Liver (tissue), 9 donors: ENCODE data around the gene ZNF831. TPM values are rescaled to one million over a fixed set of nuclear protein-coding genes. Genes with fewer than 3 reads are reported as not detected.
A peak's percentile ranks its signal among the peaks of the same experiment; 100 is the strongest.

ENCODE experiments used
- DNase-seq: peaks from one replicate; pipeline ENCODE4 v3.0.0-alpha.2; 2017; ENCODE audit warnings: low spot score
- H3K27ac ChIP-seq, 2 donors: one replicate each; pipeline ENCODE4 v1.7.0; 2013; ENCODE audit warnings: inconsistent platforms in 2 of 2, low read length in 2 of 2, control low read depth in 1 of 2, low read depth in 1 of 2, mild to moderate bottlenecking in 1 of 2
- H3K27me3 ChIP-seq, 4 donors: one replicate each; pipeline versions ENCODE4 v1.6.1 to v1.7.0; 2013; ENCODE audit warnings: low read length in 3 of 4, inconsistent platforms in 1 of 4, mild to moderate bottlenecking in 1 of 4, moderate library complexity in 1 of 4; ENCODE audit not compliant: control insufficient read depth in 4 of 4, insufficient read depth in 4 of 4
- H3K36me3 ChIP-seq, 4 donors: one replicate each; pipeline versions ENCODE4 v1.6.1 to v1.7.0; 2013; ENCODE audit warnings: low read length in 3 of 4, mild to moderate bottlenecking in 3 of 4, low read depth in 1 of 4, moderate library complexity in 1 of 4; ENCODE audit not compliant: control insufficient read depth in 4 of 4, insufficient read depth in 3 of 4
- H3K4me1 ChIP-seq, 4 donors: one replicate each; pipeline versions ENCODE4 v1.6.1 to v1.7.0; 2013; ENCODE audit warnings: low read length in 3 of 4, mild to moderate bottlenecking in 3 of 4, moderate library complexity in 1 of 4; ENCODE audit not compliant: control insufficient read depth in 4 of 4, insufficient read depth in 4 of 4
- H3K4me3 ChIP-seq, 3 donors: one replicate each; pipeline versions ENCODE4 v1.6.1 to v1.7.0; 2013; ENCODE audit warnings: low read length in 3 of 3, control low read depth in 1 of 3, low read depth in 1 of 3, mild to moderate bottlenecking in 1 of 3
- H3K9ac ChIP-seq, 2 donors: one replicate each; pipeline ENCODE4 v1.7.0; 2013; ENCODE audit warnings: low read length in 2 of 2, mild to moderate bottlenecking in 2 of 2, moderate library complexity in 2 of 2, control low read depth in 1 of 2, low read depth in 1 of 2
- H3K9me3 ChIP-seq, 4 donors: one replicate each; pipeline versions ENCODE4 v1.6.1 to v1.7.0; 2013; ENCODE audit warnings: low read length in 3 of 4; ENCODE audit not compliant: control insufficient read depth in 4 of 4
- EGR1 ChIP-seq, 2 donors: IDR thresholded peaks; 2 replicates each; pipeline ENCODE4 v1.6.1; 2016 to 2018; ENCODE audit warnings: antibody characterized with exemption in 2 of 2, low read depth in 2 of 2
- GABPA ChIP-seq, 2 donors: IDR thresholded peaks in 1 of 2; conservative IDR thresholded peaks in 1 of 2; 2 replicates each; pipeline ENCODE4 v1.6.1; 2016; ENCODE audit warnings: antibody characterized with exemption in 2 of 2, mild to moderate bottlenecking in 1 of 2, moderate library complexity in 1 of 2
- HNF4A ChIP-seq, 2 donors: conservative IDR thresholded peaks; 2 replicates each; pipeline ENCODE4 v1.6.1; 2016; ENCODE audit warnings: antibody characterized with exemption in 2 of 2, mild to moderate bottlenecking in 2 of 2
- HNF4G ChIP-seq: IDR thresholded peaks from 2 replicates; pipeline ENCODE4 v1.6.1; 2016; ENCODE audit warnings: antibody characterized with exemption
- JUND ChIP-seq, 2 donors: IDR thresholded peaks; 2 replicates each; pipeline ENCODE4 v1.6.1; 2016; ENCODE audit warnings: antibody characterized with exemption in 2 of 2
- NR2F2 ChIP-seq: IDR thresholded peaks from 2 replicates; pipeline ENCODE4 v1.6.1; 2016; ENCODE audit warnings: antibody characterized with exemption
- RXRA ChIP-seq, 2 donors: IDR thresholded peaks; 2 replicates each; pipeline ENCODE4 v1.6.1; 2017 to 2018; ENCODE audit warnings: antibody characterized with exemption in 2 of 2, mild to moderate bottlenecking in 1 of 2
- SP1 ChIP-seq: IDR thresholded peaks from 2 replicates; pipeline ENCODE4 v1.6.1; 2018; ENCODE audit warnings: antibody characterized with exemption, mild to moderate bottlenecking
- TAF1 ChIP-seq: conservative IDR thresholded peaks from 2 replicates; pipeline ENCODE4 v1.6.1; 2016; ENCODE audit warnings: antibody characterized with exemption, mild to moderate bottlenecking
- WGBS: extraction: QIAGEN DNeasy Blood & Tissue Kit; methylation state at CpG from one replicate; pipeline ENCODE4 v1.1.7; 2013; 5-methylcytosine and 5-hydroxymethylcytosine counted together
- polyA plus RNA-seq, 2 donors: library from polyadenylated mRNA; stranded (reverse) in 1 of 2; unstranded in 1 of 2; fragments of 200-250 nt in 1 of 2; fragments of >200 nt in 1 of 2; fragmentation: Nextera tagmentation in 1 of 2; extraction: Ambion mirVana in 1 of 2; gene quantifications; one replicate each; pipeline versions ENCODE4 v1.2.1 to v1.2.3, GENCODE V29; 2013 to 2015
- total RNA-seq, 2 donors: library from RNA; depleted of rRNA; stranded (reverse); fragments of >200 nt; gene quantifications; one replicate each; pipeline ENCODE4 v1.2.3, GENCODE V29; 2014
- TF ChIP-seq, protein P1 (sequence below): IDR thresholded peaks from 2 replicates; pipeline ENCODE4 v1.6.1; 2016; ENCODE audit warnings: antibody characterized with exemption
- TF ChIP-seq, protein P2 (sequence below): fragments of 150-350 bp; IDR thresholded peaks from 2 replicates; pipeline ENCODE4 v1.5.1; 2017; ENCODE audit warnings: improper control_type of control experiment, low read depth, low read length; ENCODE audit not compliant: missing input control
- TF ChIP-seq, protein P3 (sequence below): IDR thresholded peaks from 2 replicates; pipeline ENCODE4 v1.6.1; 2016; ENCODE audit warnings: antibody characterized with exemption
- TF ChIP-seq, protein P4 (sequence below): IDR thresholded peaks from 2 replicates; pipeline ENCODE4 v1.6.1; 2016; ENCODE audit warnings: antibody characterized with exemption
- TF ChIP-seq, protein P5 (sequence below): IDR thresholded peaks from 2 replicates; pipeline ENCODE4 v1.6.1; 2016; ENCODE audit warnings: antibody characterized with exemption, mild to moderate bottlenecking
- donor health status: healthy.
- donor health status: healthy.
- donor health status: healthy.
- donor health status: healthy.
- donor health status: healthy.

ZNF831 gene
- total and polyA plus RNA-seq, 4 donors: 0.06 to 0.75 (median 0.13) TPM

DNA sequence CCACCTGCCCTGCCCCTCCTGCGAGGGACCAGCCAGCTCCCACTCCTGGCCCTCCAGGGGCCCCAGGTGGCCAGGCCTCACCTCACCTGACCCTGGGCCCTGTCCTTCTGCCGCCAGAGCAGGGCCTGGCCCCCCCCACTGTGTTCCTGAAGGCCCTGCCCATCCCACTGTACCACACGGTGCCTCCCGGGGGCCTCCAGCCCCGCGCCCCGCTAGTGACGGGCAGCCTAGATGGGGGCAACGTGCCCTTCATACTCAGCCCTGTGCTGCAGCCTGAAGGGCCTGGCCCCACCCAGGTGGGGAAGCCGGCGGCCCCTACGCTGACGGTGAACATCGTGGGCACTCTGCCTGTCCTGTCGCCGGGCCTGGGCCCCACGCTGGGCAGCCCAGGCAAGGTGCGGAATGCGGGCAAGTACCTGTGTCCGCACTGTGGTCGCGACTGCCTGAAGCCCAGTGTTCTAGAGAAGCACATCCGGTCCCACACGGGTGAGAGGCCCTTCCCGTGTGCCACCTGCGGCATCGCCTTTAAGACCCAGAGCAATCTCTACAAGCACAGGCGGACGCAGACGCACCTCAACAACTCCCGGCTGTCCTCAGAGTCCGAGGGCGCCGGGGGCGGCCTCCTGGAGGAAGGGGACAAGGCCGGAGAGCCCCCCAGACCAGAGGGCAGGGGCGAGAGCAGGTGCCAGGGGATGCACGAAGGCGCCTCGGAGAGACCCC, 27.6 kb downstream of the ZNF831 start:
- 87% methylated on average over 40 of the region's 40 CpGs for WGBS
- DNase-seq: no peak
- TF ChIP-seq, protein P1, sequence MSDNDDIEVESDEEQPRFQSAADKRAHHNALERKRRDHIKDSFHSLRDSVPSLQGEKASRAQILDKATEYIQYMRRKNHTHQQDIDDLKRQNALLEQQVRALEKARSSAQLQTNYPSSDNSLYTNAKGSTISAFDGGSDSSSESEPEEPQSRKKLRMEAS: no peak
- TF ChIP-seq, protein P2, sequence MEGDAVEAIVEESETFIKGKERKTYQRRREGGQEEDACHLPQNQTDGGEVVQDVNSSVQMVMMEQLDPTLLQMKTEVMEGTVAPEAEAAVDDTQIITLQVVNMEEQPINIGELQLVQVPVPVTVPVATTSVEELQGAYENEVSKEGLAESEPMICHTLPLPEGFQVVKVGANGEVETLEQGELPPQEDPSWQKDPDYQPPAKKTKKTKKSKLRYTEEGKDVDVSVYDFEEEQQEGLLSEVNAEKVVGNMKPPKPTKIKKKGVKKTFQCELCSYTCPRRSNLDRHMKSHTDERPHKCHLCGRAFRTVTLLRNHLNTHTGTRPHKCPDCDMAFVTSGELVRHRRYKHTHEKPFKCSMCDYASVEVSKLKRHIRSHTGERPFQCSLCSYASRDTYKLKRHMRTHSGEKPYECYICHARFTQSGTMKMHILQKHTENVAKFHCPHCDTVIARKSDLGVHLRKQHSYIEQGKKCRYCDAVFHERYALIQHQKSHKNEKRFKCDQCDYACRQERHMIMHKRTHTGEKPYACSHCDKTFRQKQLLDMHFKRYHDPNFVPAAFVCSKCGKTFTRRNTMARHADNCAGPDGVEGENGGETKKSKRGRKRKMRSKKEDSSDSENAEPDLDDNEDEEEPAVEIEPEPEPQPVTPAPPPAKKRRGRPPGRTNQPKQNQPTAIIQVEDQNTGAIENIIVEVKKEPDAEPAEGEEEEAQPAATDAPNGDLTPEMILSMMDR: no peak
- no peak for TF ChIP-seq HNF4G
- TF ChIP-seq, protein P3, sequence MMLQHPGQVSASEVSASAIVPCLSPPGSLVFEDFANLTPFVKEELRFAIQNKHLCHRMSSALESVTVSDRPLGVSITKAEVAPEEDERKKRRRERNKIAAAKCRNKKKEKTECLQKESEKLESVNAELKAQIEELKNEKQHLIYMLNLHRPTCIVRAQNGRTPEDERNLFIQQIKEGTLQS: no peak
- TF ChIP-seq TAF1: no peak
- TF ChIP-seq RXRA (IDR thresholded peaks at IDR 0.05): no peak

DNA sequence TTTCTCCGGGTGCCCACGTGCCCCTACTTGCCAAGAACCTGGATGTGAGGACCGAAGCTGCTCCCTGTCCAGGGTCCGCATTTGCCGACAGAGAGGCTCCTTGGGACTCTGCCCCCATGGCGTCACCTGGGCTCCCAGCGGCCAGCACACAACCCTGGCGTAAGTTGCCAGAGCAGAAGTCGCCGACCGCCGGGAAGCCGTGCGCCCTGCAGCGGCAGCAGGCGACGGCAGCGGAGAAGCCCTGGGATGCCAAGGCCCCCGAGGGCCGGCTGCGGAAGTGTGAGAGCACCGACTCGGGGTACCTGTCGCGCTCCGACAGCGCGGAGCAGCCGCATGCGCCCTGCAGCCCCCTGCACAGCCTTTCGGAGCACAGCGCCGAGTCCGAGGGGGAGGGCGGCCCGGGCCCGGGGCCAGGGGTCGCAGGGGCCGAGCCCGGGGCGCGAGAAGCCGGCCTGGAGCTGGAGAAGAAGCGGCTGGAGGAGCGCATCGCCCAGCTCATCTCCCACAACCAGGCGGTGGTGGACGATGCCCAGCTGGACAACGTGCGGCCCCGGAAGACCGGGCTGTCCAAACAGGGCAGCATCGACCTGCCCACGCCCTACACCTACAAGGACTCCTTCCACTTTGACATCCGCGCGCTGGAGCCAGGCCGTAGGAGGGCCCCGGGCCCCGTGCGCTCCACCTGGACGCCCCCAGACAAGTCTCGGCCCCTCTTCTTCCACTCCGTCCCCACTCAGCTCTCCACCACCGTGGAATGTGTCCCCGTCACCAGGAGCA, 28.3 kb downstream of the ZNF831 start:
- H3K9ac ChIP-seq: no peak overlapping the region
- H3K9me3 ChIP-seq: no peaks in the 10 kb centered on the region
- H3K4me1 ChIP-seq: peaks cover 0 to 1% (median 0%) of the 10 kb centered on the region in 4 donors
- peaks cover 0 to 6% (median under 1%) of the 10 kb centered on the region in 4 donors for H3K27me3 ChIP-seq
- no peak overlapping the region for H3K4me3 ChIP-seq
- WGBS: 48% methylated on average over 66 of the region's 66 CpGs
- DNase-seq: peak; percentile 21
- no peak overlapping the region for H3K27ac ChIP-seq
- no peak for TF ChIP-seq TAF1
- no peak for TF ChIP-seq HNF4A (conservative IDR thresholded peaks at IDR 0.05)
- no peak for TF ChIP-seq JUND (IDR thresholded peaks at IDR 0.05)
- TF ChIP-seq SP1: no peak
- no peak for TF ChIP-seq GABPA (IDR thresholded peaks at IDR 0.05 in 1 of 2, conservative IDR thresholded peaks at IDR 0.05 in 1 of 2)
- TF ChIP-seq, protein P4, sequence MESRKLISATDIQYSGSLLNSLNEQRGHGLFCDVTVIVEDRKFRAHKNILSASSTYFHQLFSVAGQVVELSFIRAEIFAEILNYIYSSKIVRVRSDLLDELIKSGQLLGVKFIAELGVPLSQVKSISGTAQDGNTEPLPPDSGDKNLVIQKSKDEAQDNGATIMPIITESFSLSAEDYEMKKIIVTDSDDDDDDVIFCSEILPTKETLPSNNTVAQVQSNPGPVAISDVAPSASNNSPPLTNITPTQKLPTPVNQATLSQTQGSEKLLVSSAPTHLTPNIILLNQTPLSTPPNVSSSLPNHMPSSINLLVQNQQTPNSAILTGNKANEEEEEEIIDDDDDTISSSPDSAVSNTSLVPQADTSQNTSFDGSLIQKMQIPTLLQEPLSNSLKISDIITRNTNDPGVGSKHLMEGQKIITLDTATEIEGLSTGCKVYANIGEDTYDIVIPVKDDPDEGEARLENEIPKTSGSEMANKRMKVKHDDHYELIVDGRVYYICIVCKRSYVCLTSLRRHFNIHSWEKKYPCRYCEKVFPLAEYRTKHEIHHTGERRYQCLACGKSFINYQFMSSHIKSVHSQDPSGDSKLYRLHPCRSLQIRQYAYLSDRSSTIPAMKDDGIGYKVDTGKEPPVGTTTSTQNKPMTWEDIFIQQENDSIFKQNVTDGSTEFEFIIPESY: no peak
- no peaks in the 10 kb centered on the region for H3K36me3 ChIP-seq

More for the DNA sequence above, 27.6 kb downstream of the ZNF831 start:
- H3K4me3 ChIP-seq: no peak overlapping the region
- H3K9ac ChIP-seq: no peak overlapping the region
- H3K27me3 ChIP-seq: peaks cover 0 to 6% (median 1%) of the 10 kb centered on the region in 4 donors
- H3K36me3 ChIP-seq: no peaks in the 10 kb centered on the region
- no peak overlapping the region for H3K27ac ChIP-seq
- H3K9me3 ChIP-seq: no peaks in the 10 kb centered on the region
- peaks cover 0 to 1% (median 0%) of the 10 kb centered on the region in 4 donors for H3K4me1 ChIP-seq

DNA sequence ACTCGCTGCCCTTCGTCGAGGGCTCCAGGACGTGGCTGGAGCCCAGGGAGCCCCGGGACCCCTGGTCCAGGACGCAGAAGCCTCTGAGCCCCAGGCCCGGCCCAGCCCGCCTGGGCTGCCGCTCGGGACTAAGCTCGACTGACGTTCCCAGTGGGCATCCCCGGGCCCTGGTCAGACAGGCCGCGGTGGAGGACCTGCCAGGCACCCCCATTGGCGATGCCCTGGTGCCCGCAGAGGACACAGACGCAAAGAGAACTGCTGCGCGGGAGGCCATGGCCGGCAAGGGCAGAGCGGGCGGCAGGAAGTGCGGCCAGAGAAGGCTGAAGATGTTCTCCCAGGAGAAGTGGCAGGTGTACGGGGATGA, 28.9 kb downstream of the ZNF831 start:
- Histone ChIP-seq H3K9me3 (no peaks in the 10 kb centered on the region), H3K27ac (no peak overlapping the region), H3K27me3 (peaks cover 0 to 6% (median 0%) of the 10 kb centered on the region in 4 donors), H3K4me1 (peaks cover 0 to 1% (median 0%) of the 10 kb centered on the region in 4 donors), H3K36me3 (no peaks in the 10 kb centered on the region), H3K9ac (no peak overlapping the region), H3K4me3 (no peak overlapping the region)
- peak; percentile 23 for DNase-seq
- WGBS: 90% methylated on average over 25 of the region's 25 CpGs
- TF ChIP-seq, protein P5, sequence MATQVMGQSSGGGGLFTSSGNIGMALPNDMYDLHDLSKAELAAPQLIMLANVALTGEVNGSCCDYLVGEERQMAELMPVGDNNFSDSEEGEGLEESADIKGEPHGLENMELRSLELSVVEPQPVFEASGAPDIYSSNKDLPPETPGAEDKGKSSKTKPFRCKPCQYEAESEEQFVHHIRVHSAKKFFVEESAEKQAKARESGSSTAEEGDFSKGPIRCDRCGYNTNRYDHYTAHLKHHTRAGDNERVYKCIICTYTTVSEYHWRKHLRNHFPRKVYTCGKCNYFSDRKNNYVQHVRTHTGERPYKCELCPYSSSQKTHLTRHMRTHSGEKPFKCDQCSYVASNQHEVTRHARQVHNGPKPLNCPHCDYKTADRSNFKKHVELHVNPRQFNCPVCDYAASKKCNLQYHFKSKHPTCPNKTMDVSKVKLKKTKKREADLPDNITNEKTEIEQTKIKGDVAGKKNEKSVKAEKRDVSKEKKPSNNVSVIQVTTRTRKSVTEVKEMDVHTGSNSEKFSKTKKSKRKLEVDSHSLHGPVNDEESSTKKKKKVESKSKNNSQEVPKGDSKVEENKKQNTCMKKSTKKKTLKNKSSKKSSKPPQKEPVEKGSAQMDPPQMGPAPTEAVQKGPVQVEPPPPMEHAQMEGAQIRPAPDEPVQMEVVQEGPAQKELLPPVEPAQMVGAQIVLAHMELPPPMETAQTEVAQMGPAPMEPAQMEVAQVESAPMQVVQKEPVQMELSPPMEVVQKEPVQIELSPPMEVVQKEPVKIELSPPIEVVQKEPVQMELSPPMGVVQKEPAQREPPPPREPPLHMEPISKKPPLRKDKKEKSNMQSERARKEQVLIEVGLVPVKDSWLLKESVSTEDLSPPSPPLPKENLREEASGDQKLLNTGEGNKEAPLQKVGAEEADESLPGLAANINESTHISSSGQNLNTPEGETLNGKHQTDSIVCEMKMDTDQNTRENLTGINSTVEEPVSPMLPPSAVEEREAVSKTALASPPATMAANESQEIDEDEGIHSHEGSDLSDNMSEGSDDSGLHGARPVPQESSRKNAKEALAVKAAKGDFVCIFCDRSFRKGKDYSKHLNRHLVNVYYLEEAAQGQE: no peak
- TF ChIP-seq, protein P4: no peak
- TF ChIP-seq JUND (IDR thresholded peaks at IDR 0.05) (no peak), NR2F2 (no peak), GABPA (IDR thresholded peaks at IDR 0.05 in 1 of 2, conservative IDR thresholded peaks at IDR 0.05 in 1 of 2) (no peak), EGR1 (IDR thresholded peaks at IDR 0.05; ENCODE audit: low read depth in 2 of 2) (no peak)
- TF ChIP-seq, protein P3: no peak
